NCI-H526 (cell line): ENCODE results near the gene ITPR2.

Experiments used
- DNase-seq, 2 experiments: peaks; one replicate each; lab custom pipeline; 2025; lab: John Stamatoyannopoulos, UW

Gene ITPR2

DNA sequence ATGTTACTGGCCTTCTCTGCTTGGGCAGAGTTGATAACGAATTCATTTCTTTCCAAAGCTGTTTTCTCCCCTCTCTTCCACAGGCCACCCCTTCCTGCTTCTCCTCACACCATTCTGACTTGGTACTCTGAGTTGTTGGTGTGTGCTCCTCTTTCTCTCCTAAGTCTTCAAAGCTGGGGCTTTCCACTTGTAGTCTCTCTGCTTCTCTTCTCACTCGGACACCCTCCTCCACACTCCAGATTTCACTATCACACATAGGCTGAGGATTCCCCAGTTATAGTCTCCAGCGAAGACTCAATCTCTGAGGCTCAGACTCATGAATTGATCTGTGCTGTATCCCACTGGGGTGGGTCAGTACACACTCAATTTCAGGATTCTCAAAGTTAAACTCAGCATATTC is 436.6 kb downstream of the ITPR2 start:
- no peak for DNase-seq

DNA sequence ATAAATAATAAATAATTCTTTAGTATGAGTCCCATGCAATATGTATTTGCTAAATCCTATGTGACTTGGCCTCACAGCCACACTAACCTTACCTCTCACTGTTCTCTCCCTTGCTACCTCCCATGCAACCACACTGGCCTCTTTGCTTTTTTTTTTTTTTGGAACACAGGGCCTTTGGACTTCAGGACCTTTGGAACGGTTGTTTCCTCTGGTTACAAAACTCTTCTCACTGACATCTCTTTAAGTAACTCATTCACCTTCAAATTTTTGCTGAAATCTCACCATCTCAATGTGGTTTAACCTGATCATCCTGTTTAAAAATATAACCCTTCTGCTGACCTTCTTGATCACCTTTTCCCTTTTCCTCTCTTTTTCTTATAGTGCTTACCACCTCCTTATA is 443.7 kb downstream of the ITPR2 start:
- DNase-seq, result no peak

DNA sequence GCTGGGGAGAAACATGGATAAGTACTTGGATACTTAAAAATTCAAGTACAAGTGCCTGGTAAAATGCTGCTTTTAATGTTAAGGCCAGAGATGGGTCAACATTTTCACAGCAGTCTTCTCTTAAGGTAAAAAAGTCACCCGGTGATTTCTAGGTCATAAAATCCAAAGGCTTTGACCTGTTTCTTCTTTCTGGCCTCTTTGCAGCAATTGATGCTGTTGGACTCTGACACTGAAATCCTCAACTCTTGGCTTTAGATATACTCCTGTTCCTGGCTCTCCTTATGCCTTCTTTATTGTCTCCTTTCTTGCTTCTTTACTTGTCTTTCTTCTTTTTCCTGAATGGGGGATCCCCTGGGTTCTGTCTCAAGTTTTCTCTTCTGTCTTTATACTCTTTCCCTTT is 448.5 kb downstream of the ITPR2 start:
- DNase-seq, result no peak

DNA sequence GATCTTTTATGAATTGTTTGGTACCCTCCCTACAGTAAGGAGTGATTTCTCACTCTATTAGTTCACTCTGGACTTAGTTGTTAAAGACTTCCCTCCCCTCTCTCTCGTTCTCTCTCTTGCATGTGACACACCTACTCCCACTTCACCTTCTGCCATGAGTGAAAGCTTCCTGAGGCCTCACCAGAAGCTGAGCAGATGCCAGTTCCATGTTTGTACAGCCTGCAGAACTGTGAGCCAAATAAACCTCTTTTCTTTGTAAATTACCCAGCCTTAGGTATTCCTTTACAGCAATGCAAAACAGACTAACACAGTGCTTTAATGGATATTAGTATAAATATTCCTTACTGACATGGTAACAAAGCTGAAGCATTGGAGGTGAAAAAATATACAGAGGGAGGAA is 450.0 kb downstream of the ITPR2 start:
- DNase-seq, result no peak

DNA sequence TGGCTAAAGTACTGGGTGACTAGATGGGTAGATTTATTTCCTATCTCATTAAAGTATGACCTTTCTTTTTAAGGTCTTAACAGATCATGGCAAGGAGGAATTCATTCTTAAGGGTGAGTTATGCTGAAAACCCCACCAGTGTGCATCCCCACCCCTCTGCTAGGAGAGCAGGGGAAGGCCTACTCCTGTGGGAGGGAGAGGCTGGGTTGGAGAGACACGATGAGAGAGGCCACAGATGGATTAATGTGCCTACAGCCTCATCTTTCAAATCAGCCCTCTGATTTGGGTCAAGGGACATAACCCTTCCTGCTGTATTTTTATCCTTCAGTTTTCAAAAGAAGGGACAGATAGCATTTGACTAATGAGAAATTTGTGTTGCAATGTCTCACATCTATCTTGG is 452.1 kb downstream of the ITPR2 start:
- no peak for DNase-seq

DNA sequence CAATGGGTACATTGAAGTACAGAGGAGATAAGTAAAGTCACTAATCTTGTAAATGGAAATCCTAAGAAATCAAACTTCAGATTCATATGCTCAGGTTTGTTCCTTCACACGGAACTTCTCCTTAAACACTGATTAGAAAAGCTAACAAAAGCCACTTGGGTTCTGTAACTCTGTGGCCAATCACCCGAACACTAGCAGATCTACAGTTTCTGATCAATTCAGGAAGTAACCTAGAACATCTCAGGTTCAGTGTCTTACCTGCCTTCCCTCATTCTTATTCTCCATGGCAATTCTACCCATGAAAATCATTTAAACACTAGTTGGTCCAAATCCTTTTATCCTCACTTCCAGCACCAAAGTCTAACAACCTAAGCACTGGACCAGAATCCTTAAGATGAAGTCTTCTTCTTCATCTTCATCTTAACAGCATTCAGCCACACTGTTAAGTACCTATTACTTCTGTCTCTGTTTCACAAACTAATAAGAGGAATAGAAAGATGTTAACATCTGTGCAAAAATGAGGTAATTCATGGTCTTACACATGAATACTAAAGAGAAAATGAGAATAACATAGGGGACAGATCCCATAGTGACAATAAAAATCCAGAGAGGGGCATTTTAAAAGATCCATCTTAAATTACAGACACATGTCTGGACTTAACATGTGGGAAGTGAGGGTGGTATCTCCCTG is 453.1 kb downstream of the ITPR2 start:
- DNase-seq, result no peak

DNA sequence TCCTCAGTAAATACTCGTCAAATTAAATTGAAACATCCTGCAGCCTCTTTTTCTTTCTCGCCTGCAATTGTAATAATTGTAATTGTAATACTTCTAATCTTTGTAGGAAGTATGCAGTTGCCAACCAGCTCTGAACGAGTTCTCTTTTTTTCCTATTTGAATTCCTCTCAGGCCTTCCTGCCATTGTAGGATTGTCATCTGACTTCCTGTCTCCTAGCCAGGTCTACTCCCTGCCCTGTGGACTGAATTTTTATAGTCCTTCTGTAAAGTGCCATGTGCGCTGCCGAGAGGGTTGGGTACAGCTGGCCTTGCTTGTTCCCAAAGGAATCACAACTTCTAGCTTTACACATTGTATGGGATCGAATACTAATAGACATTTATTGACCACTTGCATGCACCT is 454.3 kb downstream of the ITPR2 start:
- DNase-seq, result no peak

DNA sequence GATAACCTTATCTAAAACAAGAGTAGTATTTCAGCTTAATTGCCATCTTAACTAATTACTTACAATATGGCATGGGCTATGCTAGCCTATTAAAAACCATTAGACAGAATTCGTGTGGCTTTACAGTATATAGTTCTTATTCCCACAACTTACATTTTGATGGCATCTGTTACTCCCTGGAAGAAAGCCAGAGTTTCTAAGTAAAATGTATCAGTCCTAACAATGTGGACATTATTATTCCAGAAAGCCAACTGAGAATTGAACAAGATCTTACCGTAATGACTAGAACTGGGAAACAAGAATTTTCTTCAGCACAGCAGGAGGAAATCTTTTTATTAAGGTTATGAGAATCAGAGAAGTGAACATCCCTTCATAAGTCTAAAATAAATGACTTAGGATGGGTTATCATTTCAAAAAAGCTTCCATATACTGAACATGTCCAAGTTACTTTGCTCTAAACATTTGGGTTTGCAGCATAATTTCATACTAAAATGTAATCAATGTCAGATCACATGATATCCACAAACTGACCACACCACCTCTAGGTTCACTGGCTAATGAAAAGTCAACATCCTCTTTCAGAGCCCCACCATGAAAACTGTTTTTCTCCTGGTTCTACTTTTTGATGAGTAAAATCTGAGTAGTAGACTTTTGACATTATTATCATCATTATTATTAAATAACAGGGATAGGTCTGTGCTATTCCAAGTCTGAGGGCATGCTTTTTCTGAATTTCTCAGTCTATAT is 457.9 kb downstream of the ITPR2 start:
- no peak for DNase-seq

DNA sequence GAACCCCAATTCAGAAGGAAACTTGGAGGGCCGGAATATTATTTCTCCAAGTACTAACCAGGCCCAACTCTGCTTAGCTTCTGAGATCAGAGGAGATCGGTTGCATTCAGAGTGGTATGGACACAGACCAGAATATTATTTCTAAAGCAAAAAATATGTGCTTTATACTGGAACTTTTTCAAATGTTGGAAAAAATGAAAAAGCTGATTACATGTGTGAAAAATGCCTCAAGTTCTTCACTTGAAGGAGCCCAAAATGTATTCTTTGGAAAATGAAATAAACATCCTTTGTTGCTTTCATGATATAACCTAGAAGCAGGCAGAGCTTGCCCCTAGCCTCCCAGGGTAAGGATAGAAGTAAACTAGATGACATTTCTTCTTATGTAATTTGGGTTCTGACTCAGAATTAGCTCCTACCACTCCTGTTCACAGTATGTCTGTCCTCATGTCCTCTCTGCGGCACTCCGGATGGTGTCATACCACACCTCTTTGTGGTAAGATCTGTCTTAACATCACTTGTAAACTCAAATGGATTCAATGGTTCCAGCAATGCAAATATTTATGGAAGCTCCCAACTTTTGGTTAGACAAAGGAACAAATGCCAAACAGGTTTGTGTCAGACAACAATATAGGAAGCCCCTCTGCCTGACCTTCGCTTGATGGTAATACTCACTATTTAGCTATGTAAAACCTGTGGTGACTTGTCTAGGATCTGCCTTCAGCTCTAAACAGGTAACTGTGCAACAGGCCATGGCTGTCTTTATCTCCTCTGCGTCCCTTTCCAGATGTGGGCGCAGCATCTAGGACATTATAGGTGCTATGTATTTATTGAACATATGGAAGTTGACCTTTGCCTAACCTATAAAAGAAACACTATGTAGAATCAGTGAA is 459.1 kb downstream of the ITPR2 start:
- peak; percentile 84 to 94 for DNase-seq

DNA sequence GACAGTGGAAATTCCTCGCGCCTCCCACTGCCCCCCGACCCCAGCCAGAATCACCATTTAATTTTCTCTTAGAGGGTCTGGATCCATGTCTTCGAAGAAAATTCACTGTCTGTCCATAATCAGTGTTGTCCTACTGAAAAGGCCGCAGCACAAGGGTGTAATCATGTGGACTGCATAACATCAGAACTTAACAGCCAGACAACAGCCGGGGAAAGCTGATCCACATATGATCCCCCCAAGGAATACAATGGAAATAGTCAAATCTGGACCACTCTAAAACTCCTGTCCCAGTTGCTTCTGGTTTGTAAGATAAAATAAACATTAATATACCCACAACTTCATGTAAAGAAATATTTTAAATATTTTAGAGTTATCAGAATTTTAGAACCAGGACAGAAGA is 460.1 kb downstream of the ITPR2 start:
- DNase-seq, result no peak

DNA sequence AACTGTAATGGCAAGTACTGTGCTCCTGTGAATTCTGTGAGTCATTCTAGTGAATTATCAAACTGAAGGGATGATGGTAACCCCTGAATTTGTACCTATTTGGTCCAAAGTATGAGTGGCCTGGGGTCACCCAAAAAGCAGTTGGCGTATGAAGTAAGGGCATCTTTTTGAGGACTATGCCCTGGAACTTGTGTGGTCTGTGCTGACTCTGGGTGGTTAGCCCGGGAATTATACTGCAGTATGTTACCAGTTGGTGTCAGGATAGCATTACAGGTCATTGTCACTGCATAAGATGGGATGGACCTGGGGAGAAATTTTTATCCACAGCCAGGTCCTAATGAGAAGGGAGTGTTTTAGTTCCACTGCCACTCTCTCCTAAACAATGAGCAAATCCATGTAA is 462.9 kb downstream of the ITPR2 start:
- no peak for DNase-seq

DNA sequence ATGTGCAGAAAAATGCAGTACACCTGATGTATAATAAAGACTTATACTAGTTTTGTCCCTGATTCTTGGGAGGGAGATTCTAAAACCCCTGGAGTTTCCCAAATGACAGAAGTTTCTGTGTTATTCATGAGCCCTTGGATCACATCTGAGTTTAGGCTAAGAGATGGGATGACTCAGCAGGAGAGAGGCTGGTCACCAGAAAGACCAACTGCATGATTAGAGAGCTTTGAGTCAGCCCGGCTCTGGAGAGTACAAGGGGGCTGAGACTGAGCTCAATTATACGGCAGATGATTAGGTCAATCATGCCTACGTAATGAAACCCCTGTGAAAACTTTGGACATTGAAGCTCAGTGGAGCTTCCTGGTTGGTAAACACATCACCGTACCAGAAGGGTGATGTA is 463.4 kb downstream of the ITPR2 start:
- DNase-seq, result no peak

DNA sequence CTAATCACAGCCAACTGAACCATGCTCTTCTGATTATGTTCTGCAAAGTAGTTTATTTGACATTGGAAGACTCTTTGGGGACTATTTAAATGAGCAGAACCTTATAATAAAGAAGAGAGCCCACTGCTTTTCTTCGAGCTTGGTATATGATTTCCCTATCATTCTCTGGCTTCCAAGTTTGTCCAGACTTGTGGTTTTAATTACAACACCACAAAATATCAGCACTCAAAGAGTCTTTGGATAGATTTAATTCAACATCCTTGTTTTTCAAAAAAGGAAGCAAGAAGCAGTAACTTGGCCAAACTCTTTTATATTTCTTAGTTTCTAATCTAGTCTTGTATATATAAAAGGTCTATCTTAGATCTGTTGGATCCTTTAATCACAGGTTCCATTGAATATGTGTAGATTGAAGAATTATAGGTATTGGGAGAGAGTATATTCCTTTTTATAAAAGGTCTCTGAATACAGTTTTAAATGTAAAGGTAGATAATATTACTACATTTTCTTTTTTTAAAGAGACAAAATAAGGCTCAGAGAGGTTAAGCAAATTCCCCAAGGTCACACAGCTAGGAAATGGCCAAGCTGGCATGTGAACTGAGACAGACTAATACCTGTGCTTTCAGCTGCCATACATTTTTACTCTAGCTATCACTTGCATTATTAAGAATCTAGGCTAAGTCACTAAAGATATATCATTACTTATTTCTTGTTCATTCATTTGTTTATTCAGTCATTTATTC is 464.8 kb downstream of the ITPR2 start:
- DNase-seq, result no peak

DNA sequence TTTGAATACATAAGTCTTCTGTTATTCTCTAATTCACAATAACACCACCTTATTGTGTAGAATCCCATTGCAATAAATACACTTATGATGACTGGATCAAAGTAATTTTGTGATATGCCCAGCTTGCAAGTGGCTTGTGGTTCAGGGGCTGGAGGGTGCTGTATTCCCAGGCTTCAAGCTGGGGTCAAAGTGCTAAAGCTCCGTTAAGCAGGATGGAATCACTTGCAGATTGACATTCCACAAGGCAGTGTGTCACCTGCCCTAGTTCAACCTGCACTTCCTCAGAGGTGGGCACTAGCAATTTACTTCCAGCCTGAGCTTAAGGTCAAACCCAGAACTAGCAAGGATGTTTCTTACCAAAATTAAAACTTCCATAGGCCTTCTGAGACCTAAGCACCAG is 471.0 kb downstream of the ITPR2 start:
- DNase-seq, result no peak

DNA sequence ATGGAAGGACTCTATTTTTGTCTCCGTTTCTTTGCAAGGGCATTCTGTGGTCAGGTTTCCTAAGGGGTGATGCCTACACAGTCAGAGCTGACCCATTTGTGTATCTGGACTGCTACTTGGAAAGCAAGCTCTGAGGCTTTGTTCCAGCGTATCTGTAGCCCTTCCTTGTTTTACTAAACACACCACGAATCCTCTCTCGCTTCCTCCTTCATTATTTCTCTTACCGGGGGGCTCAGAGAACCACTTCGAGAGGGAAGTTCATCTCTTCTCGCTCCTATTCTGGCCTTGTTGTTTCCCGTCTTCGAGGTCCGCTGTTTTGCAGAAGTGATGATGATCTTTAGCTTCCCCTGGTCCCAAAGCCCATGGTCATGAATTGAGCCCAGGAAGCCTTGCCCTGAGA is 472.9 kb downstream of the ITPR2 start:
- no peak for DNase-seq

DNA sequence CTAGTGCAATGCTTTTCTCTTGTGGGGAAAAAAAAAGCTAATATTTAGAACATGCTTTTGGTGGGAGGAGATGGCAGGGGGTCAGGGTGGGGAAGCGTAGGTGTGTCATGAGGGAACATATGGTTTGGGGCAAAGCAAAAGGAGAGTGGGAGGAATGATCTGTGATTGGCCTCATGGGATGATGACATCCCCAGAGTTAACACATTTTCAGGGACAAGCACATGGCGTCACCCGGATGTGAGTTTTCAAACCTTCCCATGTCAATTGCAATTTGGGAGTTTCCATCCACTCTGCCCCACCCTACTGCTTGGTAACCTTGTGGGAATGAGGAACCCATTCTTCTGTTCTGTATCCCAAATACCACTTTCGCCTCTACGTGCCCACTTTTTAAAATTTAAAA is 473.4 kb downstream of the ITPR2 start:
- no peak for DNase-seq

DNA sequence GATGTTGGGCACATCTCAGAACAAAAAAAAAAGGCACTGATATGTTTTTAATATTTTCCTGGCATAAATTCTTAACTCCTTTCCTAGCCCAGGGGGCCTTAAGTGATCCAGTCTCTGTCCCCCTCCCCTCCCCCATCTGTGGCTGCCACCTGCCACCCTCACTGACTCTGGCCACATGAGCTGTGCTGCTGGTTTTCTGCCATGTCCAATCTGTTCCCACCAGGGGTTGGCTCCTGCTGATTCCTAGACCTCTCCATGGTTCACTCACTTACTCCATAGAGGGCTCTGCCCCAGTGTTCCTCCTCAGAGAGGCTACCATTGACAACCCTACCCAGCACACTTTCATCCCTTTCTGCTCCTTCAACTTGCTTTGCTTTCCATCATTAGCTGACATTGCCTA is 474.3 kb downstream of the ITPR2 start:
- DNase-seq, result no peak

DNA sequence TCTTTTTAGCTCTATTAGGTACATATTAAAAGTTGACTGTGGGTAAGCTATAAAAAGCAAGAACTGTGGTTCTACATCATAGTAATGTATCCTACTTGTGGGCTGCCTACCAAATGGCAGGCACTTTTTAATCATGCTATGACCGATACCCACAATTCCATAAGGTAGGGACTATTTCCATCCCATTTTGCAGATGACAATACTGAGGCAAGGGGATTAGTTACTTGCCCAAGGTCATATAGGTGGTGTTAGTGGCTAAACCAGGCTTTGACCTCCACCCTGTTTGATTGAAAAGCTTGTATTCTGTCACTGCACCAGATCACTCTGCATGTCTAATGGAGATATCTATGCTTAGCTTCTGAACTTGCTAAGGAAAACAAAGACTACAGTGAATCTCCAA is 485.7 kb downstream of the ITPR2 start:
- DNase-seq, result no peak

DNA sequence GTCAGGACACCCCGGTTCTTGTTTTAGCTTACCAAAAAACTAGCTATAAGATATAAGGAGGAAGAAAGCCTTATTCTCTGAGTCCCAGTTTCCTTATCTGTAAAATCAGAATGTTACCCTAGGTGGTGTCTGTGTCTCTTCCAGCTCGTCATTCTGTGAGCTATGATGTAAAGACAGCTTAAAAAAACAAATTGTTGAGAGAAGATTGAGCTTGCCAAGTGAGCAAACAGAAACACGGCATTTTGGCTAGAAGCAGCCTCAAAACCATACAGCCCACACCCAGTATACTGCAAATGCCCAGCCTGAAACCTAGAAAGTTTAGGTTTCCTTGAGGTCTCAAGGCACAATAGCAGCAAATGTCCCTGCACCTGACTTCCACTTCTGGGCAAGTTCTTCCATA is 486.3 kb downstream of the ITPR2 start:
- DNase-seq, result no peak

DNA sequence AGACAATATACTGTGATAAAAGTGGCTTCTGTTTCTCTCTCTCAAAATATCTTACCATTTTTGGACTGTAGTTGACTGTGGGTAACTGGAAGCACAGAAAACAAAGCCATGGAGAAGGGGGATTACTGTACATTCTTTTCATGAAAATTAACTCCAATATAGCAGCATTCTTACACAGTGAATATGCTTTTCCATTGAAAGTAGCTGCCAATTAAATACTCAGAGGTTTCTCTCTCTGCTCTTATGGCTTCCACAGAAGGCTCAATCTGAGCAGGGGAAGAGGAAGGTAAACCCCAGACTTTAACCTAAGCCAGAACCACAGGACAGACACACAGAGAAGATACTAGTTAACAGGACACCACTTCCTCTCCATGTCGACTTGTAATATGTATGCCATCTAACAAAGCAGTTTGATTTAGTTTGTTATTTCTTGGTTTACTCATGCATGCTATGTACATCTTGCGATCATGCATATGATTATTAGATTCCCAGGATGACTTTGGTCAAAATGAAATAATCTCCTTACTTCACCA is 487.5 kb downstream of the ITPR2 start:
- no peak for DNase-seq

DNA sequence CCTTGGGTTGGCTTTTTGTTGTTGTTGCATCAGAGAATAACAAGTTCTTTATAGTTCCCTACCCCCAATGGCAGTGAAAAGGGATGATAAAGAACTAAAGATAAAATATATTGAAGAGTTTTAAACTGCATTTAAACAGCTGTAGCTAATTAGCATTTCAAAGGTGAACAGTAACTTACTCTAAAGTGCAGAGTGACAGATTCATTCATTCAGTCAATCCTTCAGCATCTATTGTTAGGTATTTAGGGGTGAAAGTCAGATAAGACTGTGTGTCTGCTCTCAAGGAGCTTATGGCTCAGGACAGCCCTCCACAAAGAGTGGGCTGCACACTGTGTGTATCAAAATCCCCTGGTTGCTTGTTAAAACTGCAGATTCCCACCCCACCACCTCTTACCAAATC is 491.5 kb downstream of the ITPR2 start:
- DNase-seq, result no peak

DNA sequence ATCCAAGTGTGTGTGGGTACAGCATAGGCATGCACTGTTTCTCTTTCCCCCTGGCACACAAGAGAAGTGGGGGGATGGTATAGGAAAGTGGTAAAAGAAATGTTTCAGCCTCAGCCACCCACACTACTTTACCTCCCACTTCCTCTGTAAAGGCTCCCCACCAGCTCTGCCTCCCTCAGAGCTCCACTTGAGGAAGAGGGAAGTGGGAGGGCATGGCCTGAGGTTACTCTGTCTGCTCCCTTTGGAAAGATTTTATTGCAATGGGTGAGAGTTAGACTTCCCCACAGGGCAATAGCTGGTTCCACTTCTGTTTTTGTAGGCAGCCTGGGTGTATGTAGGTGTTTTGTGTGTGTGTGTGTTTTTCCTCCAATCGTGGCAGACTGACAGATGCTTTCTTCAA is 492.3 kb downstream of the ITPR2 start:
- DNase-seq, result no peak
